DOHH2 (cell line): ENCODE results near the gene CEMIP.

Experiments used
- H3F3A ChIP-seq: fragments of 200-600 bp; sonication (generic), shearing (Covaris generic); 2 replicates; pipeline ENCODE4 v1.6.0; 2016; ENCODE audit warnings: antibody characterized with exemption, mild to moderate bottlenecking; ENCODE audit not compliant: control insufficient read depth, insufficient read depth
- H3K27ac ChIP-seq: fragments of 200-600 bp; sonication (generic); 2 replicates; pipeline ENCODE4 v1.5.1; 2014; ENCODE audit warnings: low read depth, mild to moderate bottlenecking, low read length, moderate library complexity
- H3K27me3 ChIP-seq: fragments of 200-600 bp; sonication (generic); 2 replicates; pipeline ENCODE4 v1.6.1; 2014; ENCODE audit warnings: mild to moderate bottlenecking, low read length, mixed read lengths; ENCODE audit not compliant: control insufficient read depth
- H3K36me3 ChIP-seq: fragments of 200-600 bp; sonication (generic); 2 replicates; pipeline ENCODE4 v1.6.1; 2014; ENCODE audit warnings: mild to moderate bottlenecking, low read length, moderate library complexity, mixed read lengths; ENCODE audit not compliant: control insufficient read depth
- H3K4me1 ChIP-seq: fragments of 200-600 bp; sonication (generic); 2 replicates; pipeline ENCODE4 v1.6.1; 2014; ENCODE audit warnings: mild to moderate bottlenecking, low read length, mixed read lengths; ENCODE audit not compliant: control insufficient read depth
- H3K4me2 ChIP-seq: fragments of 200-600 bp; sonication (generic); 2 replicates; pipeline ENCODE4 v1.6.0; 2014; ENCODE audit warnings: mild to moderate bottlenecking, low read length, moderate library complexity
- H3K4me3 ChIP-seq: fragments of 200-600 bp; sonication (generic); 2 replicates; pipeline ENCODE4 v1.5.1; 2014; ENCODE audit warnings: mild to moderate bottlenecking, low read length, mixed read lengths
- H3K79me2 ChIP-seq: fragments of 200-600 bp; sonication (generic); 2 replicates; pipeline ENCODE4 v1.6.1; 2014; ENCODE audit warnings: mild to moderate bottlenecking, low read length, mixed read lengths; ENCODE audit not compliant: control insufficient read depth
- H3K9me2 ChIP-seq: fragments of 200-600 bp; sonication (generic); replicated peaks from 2 replicates; pipeline ENCODE4 v1.6.1; 2014; ENCODE audit warnings: mild to moderate bottlenecking, low read length, mixed read lengths; ENCODE audit not compliant: control insufficient read depth
- H3K9me3 ChIP-seq: fragments of 200-600 bp; sonication (generic); 2 replicates; pipeline ENCODE4 v1.6.1; 2014; ENCODE audit warnings: antibody characterized with exemption, low read length, mixed read lengths; ENCODE audit not compliant: control insufficient read depth, insufficient read depth
- H4K20me1 ChIP-seq: fragments of 200-600 bp; sonication (generic); 2 replicates; pipeline ENCODE4 v1.6.0; 2014; ENCODE audit warnings: low read depth, mild to moderate bottlenecking, antibody characterized with exemption, low read length, moderate library complexity; ENCODE audit not compliant: control insufficient read depth, insufficient read depth
- EZH2phosphoT487 ChIP-seq: fragments of 200-600 bp; sonication (generic); IDR thresholded peaks from 2 replicates; pipeline ENCODE4 v1.6.1; 2017; ENCODE audit warnings: borderline replicate concordance, mild to moderate bottlenecking, antibody characterized with exemption, low read length, moderate library complexity, mixed read lengths
- TF ChIP-seq, protein P1 (sequence below): fragments of 200-600 bp; sonication (generic); IDR thresholded peaks from one replicate; pipeline ENCODE4 v1.5.1; 2014; ENCODE audit warnings: antibody characterized with exemption, mild to moderate bottlenecking, low read depth, low read length; ENCODE audit not compliant: poor library complexity, severe bottlenecking

Gene CEMIP

GRCh38 chr15:80745888-80746287 lies 33.3 kb upstream of the CEMIP start:
- H3K27me3 ChIP-seq, result no peaks in the 10 kb centered on the region
- no peak overlapping the region for H3K27ac ChIP-seq
- H3K9me2 ChIP-seq, result no peaks in the 10 kb centered on the region
- H3F3A ChIP-seq, result no peaks in the 10 kb centered on the region
- no peak overlapping the region for H3K4me3 ChIP-seq
- no peak overlapping the region for H3K4me2 ChIP-seq
- H3K36me3 ChIP-seq, result no peaks in the 10 kb centered on the region
- H3K9me3 ChIP-seq, result no peaks in the 10 kb centered on the region
- no peaks in the 10 kb centered on the region for H4K20me1 ChIP-seq
- no peaks in the 10 kb centered on the region for H3K4me1 ChIP-seq
- TF ChIP-seq, protein P1, sequence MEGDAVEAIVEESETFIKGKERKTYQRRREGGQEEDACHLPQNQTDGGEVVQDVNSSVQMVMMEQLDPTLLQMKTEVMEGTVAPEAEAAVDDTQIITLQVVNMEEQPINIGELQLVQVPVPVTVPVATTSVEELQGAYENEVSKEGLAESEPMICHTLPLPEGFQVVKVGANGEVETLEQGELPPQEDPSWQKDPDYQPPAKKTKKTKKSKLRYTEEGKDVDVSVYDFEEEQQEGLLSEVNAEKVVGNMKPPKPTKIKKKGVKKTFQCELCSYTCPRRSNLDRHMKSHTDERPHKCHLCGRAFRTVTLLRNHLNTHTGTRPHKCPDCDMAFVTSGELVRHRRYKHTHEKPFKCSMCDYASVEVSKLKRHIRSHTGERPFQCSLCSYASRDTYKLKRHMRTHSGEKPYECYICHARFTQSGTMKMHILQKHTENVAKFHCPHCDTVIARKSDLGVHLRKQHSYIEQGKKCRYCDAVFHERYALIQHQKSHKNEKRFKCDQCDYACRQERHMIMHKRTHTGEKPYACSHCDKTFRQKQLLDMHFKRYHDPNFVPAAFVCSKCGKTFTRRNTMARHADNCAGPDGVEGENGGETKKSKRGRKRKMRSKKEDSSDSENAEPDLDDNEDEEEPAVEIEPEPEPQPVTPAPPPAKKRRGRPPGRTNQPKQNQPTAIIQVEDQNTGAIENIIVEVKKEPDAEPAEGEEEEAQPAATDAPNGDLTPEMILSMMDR, result no peak
- TF ChIP-seq EZH2phosphoT487, result no peak
- H3K79me2 ChIP-seq, result no peaks in the 10 kb centered on the region

- no peaks in the 10 kb centered on the region for H3K27me3 ChIP-seq
- no peaks in the 10 kb centered on the region for H4K20me1 ChIP-seq
- no peak overlapping the region for H3K27ac ChIP-seq
- H3K4me2 ChIP-seq, result no peak overlapping the region
- no peaks in the 10 kb centered on the region for H3K36me3 ChIP-seq
- H3K9me2 ChIP-seq, result no peaks in the 10 kb centered on the region
- TF ChIP-seq EZH2phosphoT487, result no peak
- TF ChIP-seq, protein P1, result no peak
- H3K4me3 ChIP-seq, result no peak overlapping the region
- H3K4me1 ChIP-seq, result no peaks in the 10 kb centered on the region
- no peaks in the 10 kb centered on the region for H3K79me2 ChIP-seq
- no peaks in the 10 kb centered on the region for H3K9me3 ChIP-seq
- no peaks in the 10 kb centered on the region for H3F3A ChIP-seq
Measured at GRCh38 chr15:80747317-80748053, 31.7 kb upstream of the CEMIP start.

DNA sequence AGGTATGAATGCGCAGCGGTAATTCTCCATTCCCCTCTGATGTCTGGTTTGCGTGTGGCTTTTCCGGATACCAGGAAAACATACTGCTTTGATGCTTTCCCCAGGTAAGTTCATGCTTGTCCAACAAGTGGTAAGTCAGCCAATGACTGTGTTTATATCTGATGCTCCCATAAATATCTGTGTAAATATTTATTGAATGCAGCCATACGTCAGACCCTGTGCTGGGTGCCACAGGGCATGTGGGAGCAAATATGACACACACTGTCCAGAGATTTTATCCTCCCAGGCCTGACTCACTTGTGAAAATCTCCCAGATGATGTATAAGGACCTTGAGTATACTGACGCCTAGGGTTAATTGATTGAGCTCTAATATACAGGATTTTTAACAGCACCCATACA lies 29.6 kb upstream of the CEMIP start:
- Histone ChIP-seq H3K9me2 (no peaks in the 10 kb centered on the region), H3K79me2 (no peaks in the 10 kb centered on the region), H3F3A (no peaks in the 10 kb centered on the region), H3K4me1 (no peaks in the 10 kb centered on the region), H3K36me3 (no peaks in the 10 kb centered on the region), H3K27me3 (no peaks in the 10 kb centered on the region), H3K4me2 (no peak overlapping the region), H4K20me1 (no peaks in the 10 kb centered on the region), H3K9me3 (no peaks in the 10 kb centered on the region), H3K27ac (no peak overlapping the region), H3K4me3 (no peak overlapping the region)
- TF ChIP-seq, protein P1, result no peak
- no peak for TF ChIP-seq EZH2phosphoT487
